Posterior cingulate gyrus (tissue), 11 donors: Measurements from ENCODE around the gene LIN28B.
"Not testable (repeated sequence)": the region's sequence is repeated elsewhere in the genome, so short reads cannot be mapped to it uniquely, and the experiment has no call there.

Experiments
- DNase-seq, 10 donors: peaks; one replicate each; pipeline versions ENCODE4 v3.0.0 to v3.0.0-alpha.2; 2020 to 2021; ENCODE audit warnings: mixed read lengths in 3 of 10
- intact Hi-C: fragments of 100-400 bp; cut with DNase I; formaldehyde crosslinking; loops from one replicate; pipeline ENCODE4 v1.15.1; 2023

The LIN28B gene

GRCh38 chr6:105005451-105005850 lies 48.5 kb downstream of the LIN28B start:
- DNase-seq: no peak
- intact Hi-C loops: no loop called here

DNA sequence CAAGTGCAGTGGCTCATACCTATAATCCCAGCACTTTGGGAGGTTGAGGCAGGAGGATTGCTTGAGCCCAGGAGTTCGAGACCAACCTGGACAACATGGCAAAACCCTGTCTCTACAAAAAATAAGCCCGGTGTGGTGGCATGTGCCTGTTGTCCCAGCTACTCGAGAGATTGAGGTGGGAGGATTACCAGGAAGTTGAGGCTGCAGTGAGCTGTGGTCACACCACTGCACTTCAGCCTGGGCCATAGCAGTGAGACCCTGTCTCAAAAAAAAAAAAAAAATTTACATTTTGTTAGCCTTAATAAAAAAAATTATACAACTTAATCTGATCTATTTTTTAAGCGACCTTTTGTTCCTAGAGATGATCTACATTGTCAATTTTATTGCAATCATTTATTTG lies 56.6 kb downstream of the LIN28B start:
- DNase-seq, intact Hi-C loops: not testable (repeated sequence)

- intact Hi-C loops: no loop called here
- DNase-seq: no peak
These were observed 57.5 kb downstream of the LIN28B start for GRCh38 chr6:105014448-105014847.

DNA sequence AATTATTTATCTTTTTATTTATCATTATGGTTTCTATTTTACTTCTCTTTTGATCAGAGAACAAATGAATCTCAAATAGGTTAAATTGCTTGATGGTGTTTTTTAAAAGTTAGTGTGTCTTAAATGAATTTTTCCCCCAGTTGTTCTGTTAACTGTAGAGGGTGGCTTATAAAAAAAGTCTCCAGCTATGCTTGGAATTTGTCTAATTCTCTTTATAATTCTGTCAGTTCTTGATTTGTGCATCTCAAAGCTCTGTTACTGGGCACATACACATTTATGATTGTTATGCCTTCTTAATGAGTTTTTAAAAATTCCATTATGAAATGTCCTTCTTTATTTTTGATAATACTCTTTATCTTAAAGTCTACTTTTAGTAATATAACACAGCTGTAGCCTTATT lies 58.0 kb downstream of the LIN28B start:
- DNase-seq: no peak
- intact Hi-C loops: no loop called here

DNA sequence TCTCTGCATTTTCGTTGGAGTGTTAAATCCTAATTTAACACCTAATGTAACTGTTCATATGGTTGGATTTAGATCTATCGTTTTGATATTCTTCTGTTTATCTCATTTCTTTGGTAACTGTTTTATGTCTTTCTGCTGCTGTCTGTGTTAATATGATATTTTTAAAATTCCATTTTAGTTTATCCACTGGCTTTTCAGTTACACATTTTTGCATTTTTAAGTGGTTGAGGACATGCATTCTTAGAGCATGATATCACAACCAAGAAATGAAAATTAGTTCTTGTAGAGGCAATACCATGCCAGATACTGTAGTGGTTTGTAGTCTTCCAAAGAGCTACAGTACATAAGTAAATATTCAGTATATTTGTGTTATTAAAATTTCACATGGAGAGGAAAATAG lies 58.6 kb downstream of the LIN28B start:
- DNase-seq: no peak

DNA sequence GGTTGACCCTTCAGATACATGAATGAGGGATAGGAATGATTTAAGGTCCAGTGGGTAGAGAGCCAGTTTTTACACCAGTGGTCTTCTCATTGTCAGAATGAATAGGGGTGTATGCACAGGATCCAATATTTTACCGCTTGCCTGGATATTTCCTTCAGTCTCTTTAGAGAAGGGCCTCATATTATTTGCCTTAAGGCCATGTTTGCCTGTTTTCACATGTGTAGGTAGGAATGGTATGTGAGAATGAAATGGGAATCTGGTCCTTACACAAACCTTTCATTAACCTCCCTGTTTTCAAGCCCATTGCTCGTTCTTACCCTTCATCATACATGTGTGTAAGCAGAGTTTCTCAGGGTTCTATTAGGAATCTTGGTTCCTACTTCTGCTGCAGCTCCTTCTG lies 62.4 kb downstream of the LIN28B start:
- intact Hi-C loops: no loop called here
- no peak for DNase-seq

More for the DNA sequence above, 58.6 kb downstream of the LIN28B start:
- intact Hi-C loops: no loop called here

DNA sequence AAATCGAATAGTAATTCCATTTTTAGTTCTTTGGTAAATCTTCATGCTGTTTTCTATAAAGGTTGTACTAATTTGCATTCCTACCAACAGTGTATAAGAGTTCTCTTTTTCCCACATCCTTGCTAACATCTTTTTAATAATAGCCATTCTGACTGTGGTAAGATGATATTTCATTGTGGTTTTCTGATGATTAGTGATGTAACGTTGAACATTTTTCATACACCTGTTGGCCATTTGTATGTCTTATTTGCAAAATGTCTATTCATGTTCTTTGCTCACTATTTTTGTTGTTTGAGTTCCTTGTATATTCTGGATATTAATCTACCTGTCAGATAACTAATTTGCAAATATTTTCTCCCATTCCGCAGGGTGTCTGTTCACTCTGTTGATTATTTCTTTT lies 64.5 kb downstream of the LIN28B start:
- no peak for DNase-seq
- intact Hi-C loops: no loop called here

DNA sequence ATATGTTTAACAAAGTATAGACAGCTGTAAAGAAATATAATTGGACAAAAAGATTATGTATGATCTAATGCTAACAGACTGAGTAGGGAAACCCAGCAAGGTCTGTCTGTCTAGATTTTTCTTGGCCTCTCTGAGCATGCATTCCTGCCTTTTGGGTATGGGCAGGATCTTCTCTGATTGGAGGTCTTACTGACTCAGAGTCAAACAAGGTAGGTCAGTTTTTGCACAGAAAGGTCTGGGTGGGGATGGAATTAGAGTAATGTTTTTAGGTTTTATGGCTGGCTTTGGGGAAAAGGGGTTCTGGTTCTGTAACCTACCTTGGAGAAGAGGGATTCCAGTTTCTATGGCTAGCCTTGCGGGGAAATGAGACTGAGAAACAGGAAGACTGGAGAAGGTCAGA lies 65.5 kb downstream of the LIN28B start:
- DNase-seq: no peak
- intact Hi-C loops: no loop called here

DNA sequence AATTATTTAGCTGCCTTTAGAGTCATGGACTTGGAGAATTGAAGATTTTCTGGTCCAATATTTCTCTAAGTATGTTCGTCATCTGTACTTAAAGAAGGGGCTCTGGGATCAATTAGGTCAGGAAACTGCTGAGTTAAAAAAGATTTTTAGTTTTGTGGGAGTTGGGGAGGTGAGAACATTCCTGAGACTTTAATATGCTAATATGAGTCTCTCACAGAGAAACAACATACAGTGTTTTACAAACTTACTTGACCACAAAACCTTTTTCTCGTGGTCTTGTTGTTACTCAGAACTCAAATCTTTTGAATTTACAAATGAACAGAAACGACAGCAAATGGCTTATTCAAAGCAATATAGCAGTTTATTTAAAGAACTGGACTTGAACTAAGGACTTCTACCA lies 67.9 kb downstream of the LIN28B start:
- intact Hi-C loops: no loop called here
- DNase-seq: no peak

DNA sequence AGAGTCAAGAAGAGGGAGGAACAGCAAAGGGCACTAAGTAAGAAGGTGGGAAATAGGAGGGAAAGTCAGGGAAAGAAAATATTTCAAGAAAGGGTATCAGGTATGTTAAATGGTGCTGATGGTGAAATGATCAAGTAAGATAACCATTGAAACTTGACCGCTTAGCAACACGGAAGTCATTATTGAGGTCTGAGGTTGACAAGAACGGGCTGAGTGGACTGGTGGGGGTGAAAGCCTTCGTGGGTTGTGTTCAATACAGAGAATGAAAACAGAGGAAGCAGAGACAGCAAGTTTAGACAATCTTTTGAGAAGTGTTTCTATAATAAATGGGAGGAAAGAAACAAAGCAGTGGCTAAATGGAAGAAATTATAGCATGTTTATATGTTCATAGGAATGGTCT lies 72.0 kb downstream of the LIN28B start:
- no peak for DNase-seq
- intact Hi-C loops: no loop called here

DNA sequence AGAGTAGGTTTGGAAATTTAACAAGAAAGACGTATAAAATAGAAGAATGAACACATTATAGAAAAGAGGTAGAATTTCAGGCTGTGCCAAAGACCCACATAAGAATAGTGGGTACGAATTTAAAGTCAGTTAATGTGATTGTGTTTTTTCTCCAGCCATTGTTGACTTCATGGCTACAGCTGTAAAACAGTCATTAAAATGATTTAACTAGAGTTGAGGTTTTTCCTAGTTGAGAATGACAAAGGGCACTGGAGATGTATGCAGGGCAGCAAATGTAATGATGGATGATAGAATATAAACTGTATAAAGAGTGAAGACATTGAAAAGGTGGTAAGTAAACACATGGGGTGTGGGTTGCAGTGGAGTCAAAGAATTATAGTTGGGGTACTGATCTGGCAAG lies 72.7 kb downstream of the LIN28B start:
- no peak for DNase-seq
- intact Hi-C loops: no loop called here

GRCh38 chr6:105034470-105034869 lies 77.6 kb downstream of the LIN28B start:
- no peak for DNase-seq
- intact Hi-C loops: no loop called here

- intact Hi-C loops: no loop called here
- no peak for DNase-seq
These were observed 78.4 kb downstream of the LIN28B start for GRCh38 chr6:105035299-105035698.

DNA sequence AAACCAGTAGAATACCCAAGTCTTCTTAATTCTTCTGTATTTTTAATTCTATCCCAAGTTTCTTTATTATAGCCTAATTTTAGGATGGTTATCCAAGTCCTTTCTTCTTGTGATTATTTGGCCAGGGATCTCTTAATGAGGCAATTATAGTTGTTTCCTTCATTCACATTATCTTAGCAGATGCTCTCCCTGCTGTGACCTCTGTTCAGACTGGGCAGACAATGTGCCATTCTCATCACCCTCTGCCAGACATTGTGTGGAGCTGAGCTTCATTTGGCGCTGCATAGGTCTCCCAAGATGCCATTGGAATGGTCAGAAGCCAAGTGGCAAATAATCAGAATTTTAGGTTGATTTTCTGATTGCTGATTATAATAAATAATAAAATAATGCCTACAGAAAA lies 79.4 kb downstream of the LIN28B start:
- intact Hi-C loops: no loop called here
- DNase-seq: peak in 1 of 10 donors; percentile 35

DNA sequence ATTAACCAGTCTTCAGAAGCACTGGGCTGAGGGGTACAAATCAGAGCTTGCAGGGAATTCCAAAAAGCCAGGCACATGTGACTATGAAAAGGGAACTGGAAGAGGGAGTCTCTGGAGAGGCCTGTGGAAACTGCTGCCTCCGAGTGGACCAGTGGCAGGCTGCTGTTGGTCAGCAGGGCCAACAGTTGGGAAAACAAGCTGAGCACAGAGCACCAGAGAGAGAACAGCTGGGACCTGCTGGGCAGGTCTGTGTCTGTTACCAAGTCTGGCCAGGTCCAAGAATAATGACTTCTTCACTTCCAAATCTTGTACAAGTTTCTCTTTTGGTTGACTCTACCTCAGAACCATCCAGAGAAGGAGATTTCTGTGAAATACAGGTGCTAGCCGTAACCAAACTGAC lies 81.4 kb downstream of the LIN28B start:
- intact Hi-C loops: no loop called here
- DNase-seq: peak in 1 of 10 donors; percentile 14

GRCh38 chr6:105041880-105042279 lies 85.0 kb downstream of the LIN28B start:
- intact Hi-C loops: no loop called here
- no peak for DNase-seq

DNA sequence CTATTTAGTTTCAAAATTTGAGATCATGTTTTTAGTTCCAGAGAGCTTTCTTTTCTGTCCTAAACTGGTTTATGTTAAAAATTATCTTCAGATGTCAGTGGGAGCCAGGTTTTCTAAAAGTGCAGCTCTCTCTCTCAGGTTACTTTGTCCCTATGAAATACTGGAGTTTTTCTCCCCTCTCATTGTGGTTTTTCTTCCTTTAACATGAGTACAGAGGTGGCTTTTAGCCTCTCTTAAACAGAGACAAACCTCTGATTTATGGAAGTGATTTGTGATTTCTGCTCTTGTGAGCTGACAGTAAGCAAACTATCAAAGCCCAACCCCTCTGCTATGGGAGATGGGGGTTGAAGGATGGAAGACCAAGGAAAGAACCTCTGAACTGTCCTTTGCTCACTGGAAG lies 85.7 kb downstream of the LIN28B start:
- DNase-seq: no peak
- intact Hi-C loops: no loop called here

DNA sequence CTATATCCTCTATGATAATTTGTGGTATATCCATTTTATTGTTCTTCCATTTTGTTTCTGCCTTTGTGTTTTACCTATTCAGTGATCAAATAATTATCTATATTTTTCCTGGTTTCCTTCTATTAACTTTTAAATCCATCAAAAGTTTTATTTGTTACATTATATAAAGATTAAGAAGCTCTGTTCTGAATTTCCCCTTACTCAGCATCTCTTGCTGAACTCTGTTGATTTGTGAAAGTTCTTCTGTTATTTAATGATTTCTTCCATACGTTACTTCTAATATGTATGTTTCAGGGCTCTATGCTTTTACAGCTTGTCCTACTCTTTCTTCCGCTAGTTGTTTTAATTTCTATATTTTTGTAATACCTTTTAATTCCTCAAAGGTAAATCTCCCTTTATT lies 87.1 kb downstream of the LIN28B start:
- intact Hi-C loops: no loop called here
- no peak for DNase-seq

GRCh38 chr6:105045526-105045925 lies 88.6 kb downstream of the LIN28B start:
- intact Hi-C loops: no loop called here
- no peak for DNase-seq

- intact Hi-C loops: no loop called here
- DNase-seq: no peak
These were observed 95.1 kb downstream of the LIN28B start for GRCh38 chr6:105051941-105052471.

GRCh38 chr6:105056646-105057045 lies 99.7 kb downstream of the LIN28B start:
- intact Hi-C loops: no loop called here
- DNase-seq: no peak

GRCh38 chr6:105057160-105057559 lies 100.3 kb downstream of the LIN28B start:
- no peak for DNase-seq

GRCh38 chr6:105058316-105058715 lies 101.4 kb downstream of the LIN28B start:
- intact Hi-C loops: no loop called here

More at GRCh38 chr6:105057160-105057559, 100.3 kb downstream of the LIN28B start:
- intact Hi-C loops: no loop called here

More at GRCh38 chr6:105058316-105058715, 101.4 kb downstream of the LIN28B start:
- DNase-seq: no peak
